Retina (tissue), 1 donor: Measurements from ENCODE around the gene MTAP.

Source experiments
- DNase-seq: peaks from one replicate; pipeline ENCODE4 v3.0.0-alpha.2; 2016

The MTAP gene

GRCh38 chr9:21974343-21974721 lies 171.9 kb downstream of the MTAP start:
- no peak for DNase-seq

- peak; percentile 77 for DNase-seq
Measured at GRCh38 chr9:21974722-21975409, 172.4 kb downstream of the MTAP start.

GRCh38 chr9:21976334-21976875 lies 174.0 kb downstream of the MTAP start:
- no peak for DNase-seq

- no peak for DNase-seq
Measured at GRCh38 chr9:21982391-21982790, 180.0 kb downstream of the MTAP start.

GRCh38 chr9:21982861-21983560 lies 180.6 kb downstream of the MTAP start:
- DNase-seq, result no peak

GRCh38 chr9:21983561-21983935 lies 181.1 kb downstream of the MTAP start:
- no peak for DNase-seq

- no peak for DNase-seq
Measured at GRCh38 chr9:21984101-21984500, 181.7 kb downstream of the MTAP start.

- DNase-seq, result no peak
Measured at GRCh38 chr9:21985964-21986667, 183.7 kb downstream of the MTAP start.
